SK-N-MC (cell line): ENCODE data around the gene BANF1.
"Not testable (repeated sequence)": the region's sequence is repeated elsewhere in the genome, so short reads cannot be mapped to it uniquely, and the experiment has no call there.

Experiments
- DNase-seq: peaks from one replicate; pipeline ENCODE4 v3.0.0-alpha.2; 2011; ENCODE audit warnings: low read depth, low spot score
- H3K27ac ChIP-seq: fragments of 200-600 bp; sonication (generic); 2 replicates; pipeline ENCODE4 v1.5.1; 2016; ENCODE audit warnings: mixed run types
- H3K36me3 ChIP-seq: fragments of 200-600 bp; sonication (generic); 2 replicates; pipeline ENCODE4 v1.6.1; 2017; ENCODE audit warnings: antibody characterized with exemption, low read length, mixed read lengths; ENCODE audit not compliant: insufficient read depth
- H3K4me3 ChIP-seq: fragments of 200-600 bp; sonication (generic); 2 replicates; pipeline ENCODE4 v1.5.1; 2016
- H3K9ac ChIP-seq: fragments of 200-600 bp; sonication (generic); 2 replicates; pipeline ENCODE4 v1.8.0; 2017; ENCODE audit warnings: mixed run types, mixed read lengths; ENCODE audit not compliant: insufficient read length
- H3K9me3 ChIP-seq: fragments of 200-600 bp; sonication (generic); 2 replicates; pipeline ENCODE4 v1.6.1; 2017; ENCODE audit warnings: low read depth, mild to moderate bottlenecking, antibody characterized with exemption, low read length, moderate library complexity, mixed read lengths
- EZH2 ChIP-seq: fragments of 200-600 bp; sonication (generic); IDR thresholded peaks from one replicate; pipeline ENCODE4 v1.6.1; 2017; ENCODE audit warnings: antibody characterized with exemption
- FOXP2 ChIP-seq: optimal IDR thresholded peaks from 2 replicates; pipeline ENCODE3; 2011; ENCODE audit warnings: mild to moderate bottlenecking, moderate library complexity; ENCODE audit not compliant: insufficient read depth; ENCODE audit errors: extremely low read length, control extremely low read depth
- POLR2AphosphoS5 ChIP-seq: IDR thresholded peaks from 2 replicates; pipeline ENCODE4 v1.6.1; 2012; ENCODE audit warnings: mild to moderate bottlenecking, low read depth, low read length, borderline replicate concordance

Gene BANF1

GRCh38 chr11:66016793-66017177, 14.5 kb downstream of the BANF1 start:
- no peak overlapping the region for H3K9ac ChIP-seq
- H3K36me3 ChIP-seq: no peaks in the 10 kb centered on the region
- H3K9me3 ChIP-seq: no peaks in the 10 kb centered on the region
- no peak overlapping the region for H3K4me3 ChIP-seq
- DNase-seq: no peak
- no peak overlapping the region for H3K27ac ChIP-seq
- TF ChIP-seq POLR2AphosphoS5: no peak
- no peak for TF ChIP-seq EZH2
- TF ChIP-seq FOXP2: no peak

- Histone ChIP-seq H3K36me3 (no peaks in the 10 kb centered on the region), H3K4me3 (no peak overlapping the region), H3K9me3 (no peaks in the 10 kb centered on the region), H3K9ac (no peak overlapping the region), H3K27ac (no peak overlapping the region)
- DNase-seq: no peak
- TF ChIP-seq EZH2 (no peak), POLR2AphosphoS5 (no peak), FOXP2 (no peak)
Measured at GRCh38 chr11:66017321-66017720, 15.0 kb downstream of the BANF1 start.

GRCh38 chr11:66020212-66020611, 17.9 kb downstream of the BANF1 start:
- no peak overlapping the region for H3K9ac ChIP-seq
- no peak overlapping the region for H3K4me3 ChIP-seq
- TF ChIP-seq EZH2 (no peak), FOXP2 (no peak)
- no peak overlapping the region for H3K27ac ChIP-seq
- H3K36me3 ChIP-seq: no peaks in the 10 kb centered on the region
- DNase-seq: no peak
- no peaks in the 10 kb centered on the region for H3K9me3 ChIP-seq

GRCh38 chr11:66020618-66021357, 18.5 kb downstream of the BANF1 start:
- Histone ChIP-seq H3K36me3 (no peaks in the 10 kb centered on the region), H3K4me3 (no peak overlapping the region), H3K27ac (no peak overlapping the region), H3K9ac (no peak overlapping the region), H3K9me3 (no peaks in the 10 kb centered on the region)
- no peak for DNase-seq
- TF ChIP-seq FOXP2 (no peak), EZH2 (no peak), POLR2AphosphoS5 (no peak)

GRCh38 chr11:66022401-66023185, 20.3 kb downstream of the BANF1 start:
- Histone ChIP-seq H3K27ac (no peak overlapping the region), H3K36me3 (no peaks in the 10 kb centered on the region), H3K9me3 (no peaks in the 10 kb centered on the region), H3K9ac (peak overlapping the region; percentile 56), H3K4me3 (peak overlapping the region; percentile 54)
- TF ChIP-seq POLR2AphosphoS5 (no peak), EZH2 (no peak), FOXP2 (no peak)
- DNase-seq: no peak

- H3K36me3 ChIP-seq, H3K9me3 ChIP-seq, H3K27ac ChIP-seq, H3K4me3 ChIP-seq, DNase-seq, H3K9ac ChIP-seq: not testable (repeated sequence)
Measured at GRCh38 chr11:66023186-66023440, 20.8 kb downstream of the BANF1 start.

- no peak within 1 kb of the TSS for H3K27ac ChIP-seq
- H3K9ac ChIP-seq: no peak within 1 kb of the TSS
- H3K36me3 ChIP-seq: no peaks in the 10 kb centered on the region
- H3K4me3 ChIP-seq: no peak within 1 kb of the TSS
- no peaks in the 10 kb centered on the region for H3K9me3 ChIP-seq
- no peak for TF ChIP-seq FOXP2
- TF ChIP-seq EZH2: no peak
- TF ChIP-seq POLR2AphosphoS5: no peak
- no peak for DNase-seq
Measured at GRCh38 chr11:66026017-66026529, 23.8 kb downstream of the BANF1 start, which contains the start of gene CATSPER1. CATSPER1 (minus strand) TSS chr11:66026479; CDS start chr11:66026379, 100 bp downstream.

- Histone ChIP-seq H3K9me3 (no peaks in the 10 kb centered on the region), H3K36me3 (no peaks in the 10 kb centered on the region), H3K27ac (no peak overlapping the region), H3K9ac (no peak overlapping the region), H3K4me3 (no peak overlapping the region)
- TF ChIP-seq POLR2AphosphoS5 (no peak), EZH2 (no peak), FOXP2 (no peak)
- no peak for DNase-seq
Measured at GRCh38 chr11:66032957-66033735, 30.8 kb downstream of the BANF1 start.
